Right kidney (tissue), 9 donors: ENCODE measurements around the gene CLEC2D.
"Not testable (repeated sequence)": the region's sequence is repeated elsewhere in the genome, so short reads cannot be mapped to it uniquely, and the experiment has no call there.

Source experiments
- DNase-seq: peaks from one replicate; pipeline ENCODE4 v3.0.0-alpha.2; 2016
- long read RNA-seq, 8 donors: transcript quantifications; one replicate each; lab custom pipeline, GENCODE V29; 2026

Gene CLEC2D, protein sequence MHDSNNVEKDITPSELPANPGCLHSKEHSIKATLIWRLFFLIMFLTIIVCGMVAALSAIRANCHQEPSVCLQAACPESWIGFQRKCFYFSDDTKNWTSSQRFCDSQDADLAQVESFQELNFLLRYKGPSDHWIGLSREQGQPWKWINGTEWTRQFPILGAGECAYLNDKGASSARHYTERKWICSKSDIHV
- long read RNA-seq, donor 1 = 0 reads
- long read RNA-seq, donor 2 = 0 reads
- long read RNA-seq, donor 3 = 0 reads
- long read RNA-seq, donor 4 = 0 reads
- long read RNA-seq, donor 5 = 0 reads
- long read RNA-seq, donor 6 = 0 reads
- long read RNA-seq, donor 7 = 0 reads
- long read RNA-seq, donor 8 = 0 reads

- no peak for DNase-seq
Measured at GRCh38 chr12:9669534-9669933, at the start of gene CLEC2D. Gene CLEC2D, plus strand, starts transcription at chr12:9669713. Its CDS starts 22 bp downstream, at chr12:9669735.

DNA sequence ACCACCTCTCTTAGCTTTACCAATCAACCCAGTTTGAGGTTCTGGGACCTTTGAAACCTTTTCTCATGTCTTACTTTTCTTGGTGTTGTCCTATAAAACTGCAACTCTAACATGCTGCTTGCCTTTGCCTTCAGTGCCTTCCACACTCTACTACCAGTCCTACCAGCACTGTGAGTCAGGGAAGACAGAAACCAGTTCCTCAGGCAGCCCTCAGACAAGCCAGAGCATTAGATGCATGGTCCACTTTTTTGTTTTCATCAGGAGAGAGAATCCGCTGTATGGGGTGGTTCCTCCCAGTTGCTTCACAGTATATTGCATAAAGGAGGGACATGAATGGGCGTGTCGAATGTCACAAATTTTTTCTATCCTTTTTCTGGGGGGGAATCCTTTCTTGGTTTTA is 44.5 kb upstream of the CLEC2D start:
- DNase-seq = no peak

DNA sequence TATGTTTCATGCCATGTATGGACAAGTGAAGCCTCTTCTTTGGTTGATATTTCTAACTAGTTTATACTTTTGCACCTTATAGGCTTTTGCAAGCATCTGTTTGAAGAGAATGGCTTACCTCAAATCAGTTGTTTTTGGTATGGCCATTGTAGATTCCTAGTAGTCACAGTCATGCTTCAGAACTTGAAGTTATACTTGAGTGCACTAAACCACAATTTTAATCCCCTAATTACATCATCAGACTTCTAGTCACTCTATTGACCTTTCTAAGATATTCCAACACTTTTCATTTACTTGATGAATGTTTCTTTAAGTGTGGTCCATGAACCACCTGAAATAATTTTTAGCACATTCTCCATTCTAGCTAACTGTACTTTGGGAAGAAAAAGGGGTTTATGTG is 43.2 kb upstream of the CLEC2D start:
- no peak for DNase-seq

- DNase-seq = no peak
Measured at GRCh38 chr12:9626821-9627220, 42.7 kb upstream of the CLEC2D start.

GRCh38 chr12:9632766-9633165 is 36.7 kb upstream of the CLEC2D start:
- DNase-seq = no peak

- no peak for DNase-seq
Measured at GRCh38 chr12:9634177-9634803, 35.2 kb upstream of the CLEC2D start.

DNA sequence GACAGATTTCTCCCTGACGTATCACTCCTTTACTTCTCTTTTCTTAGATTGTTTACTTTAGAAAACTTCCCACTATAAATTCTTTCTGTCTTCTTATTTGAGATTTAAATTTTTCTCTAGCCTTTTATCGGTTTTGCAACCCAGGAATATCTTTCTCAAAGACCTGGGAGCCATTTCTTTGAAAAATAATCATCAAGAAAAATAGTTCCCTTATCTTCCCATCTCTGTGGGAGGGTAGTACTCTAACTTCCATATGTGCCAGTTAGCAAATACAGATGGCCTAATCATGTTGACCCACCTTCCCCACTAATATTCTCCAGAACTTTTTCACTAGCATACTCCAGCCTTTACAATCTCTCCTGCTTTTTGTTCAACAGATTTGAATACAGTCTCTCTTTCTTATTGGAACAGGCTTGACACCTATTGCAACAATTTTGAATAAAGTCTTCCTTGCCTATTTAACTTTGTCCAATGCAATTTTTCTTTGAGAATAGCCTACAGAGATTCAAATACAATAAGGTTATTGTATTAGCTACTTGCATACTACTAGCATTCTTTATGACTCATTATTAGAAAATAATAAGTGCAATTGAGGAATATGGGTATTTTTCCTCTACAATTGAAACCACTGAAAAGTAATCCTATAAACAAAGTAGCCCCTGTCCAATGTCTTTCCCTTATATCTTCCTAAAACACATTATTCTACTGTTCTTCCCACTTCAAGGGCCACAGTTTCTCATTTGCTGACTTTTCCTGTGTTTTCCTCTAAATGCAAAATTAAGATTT is 34.4 kb upstream of the CLEC2D start:
- no peak for DNase-seq

GRCh38 chr12:9636150-9636850 is 33.2 kb upstream of the CLEC2D start:
- no peak for DNase-seq

GRCh38 chr12:9636851-9637206 is 32.7 kb upstream of the CLEC2D start:
- no peak for DNase-seq

GRCh38 chr12:9640024-9640423 is 29.5 kb upstream of the CLEC2D start:
- no peak for DNase-seq

GRCh38 chr12:9642606-9643265 is 26.8 kb upstream of the CLEC2D start:
- no peak for DNase-seq

DNA sequence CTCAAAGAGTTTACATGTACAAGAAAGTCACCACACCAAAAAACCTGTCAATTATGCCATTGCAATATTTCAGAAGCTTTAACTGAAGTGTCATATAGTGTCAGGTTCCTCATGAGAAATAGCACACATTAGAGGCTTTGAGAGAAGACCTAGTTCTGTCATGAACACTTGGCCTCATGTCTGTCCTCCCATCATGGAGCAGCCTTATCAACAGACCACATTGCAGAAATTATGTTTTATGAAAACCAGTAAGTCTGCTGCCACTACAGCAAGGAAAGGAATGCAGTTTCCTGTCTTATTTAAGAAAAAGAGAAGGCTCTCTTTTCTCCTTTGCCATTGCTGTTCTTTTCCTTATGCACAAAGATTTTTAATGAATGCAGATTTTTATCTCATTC is 26.2 kb upstream of the CLEC2D start:
- no peak for DNase-seq

DNA sequence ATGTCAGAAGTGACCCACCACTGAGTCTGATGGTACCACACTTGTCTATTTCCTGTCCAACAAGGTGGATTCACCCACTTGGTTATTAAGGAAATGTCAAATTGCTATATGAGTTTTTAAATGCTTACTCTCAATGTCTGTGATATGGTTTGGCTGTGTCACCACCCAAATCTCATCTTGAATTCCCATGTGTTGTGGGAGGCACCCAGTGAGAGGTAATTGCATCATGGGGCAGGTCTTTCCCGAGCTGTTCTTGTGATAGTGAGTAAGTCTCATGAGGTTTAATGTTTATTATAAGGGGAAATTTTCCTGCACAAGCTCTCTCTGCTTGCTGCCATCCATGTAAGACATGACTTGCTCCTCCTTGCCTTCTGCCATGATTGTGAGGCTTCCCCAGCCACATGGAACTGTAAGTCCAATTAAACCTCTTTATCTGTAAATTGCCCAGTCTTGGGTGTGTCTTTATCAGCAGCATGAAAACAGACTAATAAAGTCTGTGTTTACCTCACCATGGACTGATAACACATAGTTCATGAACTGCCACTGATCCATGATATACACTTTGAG is 24.4 kb upstream of the CLEC2D start:
- not testable (repeated sequence) for DNase-seq

DNA sequence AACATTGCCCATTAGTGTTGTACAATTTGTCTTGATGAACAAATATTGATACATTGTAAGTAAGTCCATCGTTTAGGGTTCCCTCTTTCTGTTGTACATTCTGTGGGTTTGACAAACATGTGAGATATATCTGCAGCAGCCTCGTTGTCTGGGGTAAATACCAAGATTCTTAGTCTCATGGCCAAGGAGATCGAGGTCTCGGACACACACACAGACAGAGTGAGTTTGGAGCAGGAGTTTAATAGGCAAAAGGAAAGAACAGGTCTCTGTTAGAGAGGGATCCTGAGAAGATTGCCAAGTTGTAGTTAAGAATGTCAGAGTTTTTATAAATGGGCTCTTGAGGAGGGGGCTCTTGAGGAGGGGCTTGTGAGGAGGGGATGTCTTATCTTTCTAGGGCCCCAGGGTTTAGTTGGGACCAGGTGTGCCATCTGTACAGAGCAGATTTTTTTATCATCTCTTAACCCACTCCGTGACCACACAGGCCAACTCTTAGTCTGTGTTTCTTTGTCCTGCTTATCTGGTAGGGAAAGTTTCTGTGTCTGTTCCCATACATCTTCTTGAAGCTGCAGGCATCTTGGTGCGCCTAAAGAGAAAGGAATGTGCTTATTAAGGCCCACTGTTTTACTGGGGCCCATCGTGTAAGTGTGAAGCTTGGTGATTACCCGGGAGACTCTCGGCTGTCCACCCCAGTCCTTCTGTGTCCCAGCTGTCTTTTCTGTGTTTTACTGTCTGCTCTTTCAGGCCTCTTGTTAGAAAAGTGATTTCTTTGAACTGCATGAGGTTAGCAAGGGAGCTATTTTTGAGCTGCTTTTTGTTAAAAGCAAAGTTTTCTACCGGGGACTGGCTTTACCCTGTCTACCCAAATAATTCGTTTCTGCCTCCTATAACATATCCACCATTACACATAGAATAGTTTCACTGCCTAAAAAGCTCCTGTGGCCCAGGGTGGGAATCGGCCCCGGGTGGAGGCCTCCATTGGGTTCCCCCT is 22.4 kb upstream of the CLEC2D start:
- DNase-seq = no peak

- peak; percentile 92 for DNase-seq
Measured at GRCh38 chr12:9647825-9648700, 21.4 kb upstream of the CLEC2D start.

GRCh38 chr12:9648701-9649531 is 20.6 kb upstream of the CLEC2D start:
- DNase-seq = no peak

GRCh38 chr12:9649532-9649940 is 20.0 kb upstream of the CLEC2D start:
- DNase-seq = peak; percentile 40

GRCh38 chr12:9650151-9650576 is 19.3 kb upstream of the CLEC2D start:
- DNase-seq = no peak
